Choroid plexus epithelial cell (primary cell): Measurements from ENCODE around the gene PODN.

Experiments
- DNase-seq: peaks from one replicate; pipeline ENCODE4 v3.0.0-alpha.2; 2010; ENCODE audit warnings: low read depth
- H3K4me3 ChIP-seq: 2 replicates; pipeline ENCODE4 v1.5.1; 2011; ENCODE audit warnings: low read depth, mild to moderate bottlenecking, control low read depth, low read length, moderate library complexity
- CTCF ChIP-seq: conservative IDR thresholded peaks from 2 replicates; pipeline ENCODE4 v1.5.1; 2011; ENCODE audit warnings: low read depth, mild to moderate bottlenecking, control low read depth, inconsistent platforms, low read length, moderate library complexity

PODN gene

GRCh38 chr1:53125122-53125521 is 63.1 kb downstream of the PODN start:
- H3K4me3 ChIP-seq = no peak overlapping the region
- DNase-seq = no peak
- TF ChIP-seq CTCF = no peak

- TF ChIP-seq CTCF = no peak
- no peak for DNase-seq
Observed at GRCh38 chr1:53125623-53126360, 63.8 kb downstream of the PODN start.

GRCh38 chr1:53126495-53126894 is 64.5 kb downstream of the PODN start:
- no peak overlapping the region for H3K4me3 ChIP-seq
- TF ChIP-seq CTCF = no peak
- DNase-seq = no peak

More at GRCh38 chr1:53125623-53126360, 63.8 kb downstream of the PODN start:
- H3K4me3 ChIP-seq = no peak overlapping the region

GRCh38 chr1:53127546-53127945 is 65.5 kb downstream of the PODN start:
- DNase-seq = peak; percentile 50
- no peak for TF ChIP-seq CTCF
- H3K4me3 ChIP-seq = no peak overlapping the region

GRCh38 chr1:53128401-53128800 is 66.4 kb downstream of the PODN start:
- no peak for DNase-seq
- TF ChIP-seq CTCF = no peak

GRCh38 chr1:53129891-53130597 is 68.0 kb downstream of the PODN start:
- no peak for TF ChIP-seq CTCF
- no peak for DNase-seq
- no peak overlapping the region for H3K4me3 ChIP-seq

More at GRCh38 chr1:53128401-53128800, 66.4 kb downstream of the PODN start:
- no peak overlapping the region for H3K4me3 ChIP-seq

- no peak for TF ChIP-seq CTCF
- no peak for DNase-seq
- no peak overlapping the region for H3K4me3 ChIP-seq
Observed at GRCh38 chr1:53130598-53130877, 68.5 kb downstream of the PODN start.
